ENCODE results near the gene CLIC4. TPM values are rescaled to one million over a fixed set of nuclear protein-coding genes. Genes with fewer than 3 reads are reported as not detected.
"Not testable (repeated sequence)": the region's sequence is repeated elsewhere in the genome, so short reads cannot be mapped to it uniquely, and the experiment has no call there.

Gene CLIC4
- total RNA-seq, 3 donors from 2014 or later = 33.0 to 176 (median 52.4) TPM

GRCh38 chr1:24805534-24806301, 60.5 kb downstream of the CLIC4 start:
- ATAC-seq = no peak
- H3K9me3 ChIP-seq = no peaks in the 10 kb centered on the region
- no peaks in the 10 kb centered on the region for H3K36me3 ChIP-seq (ENCODE audit: low read depth)
- no peak overlapping the region for H3K4me3 ChIP-seq
- H3K4me1 ChIP-seq (ENCODE audit: low read depth) = peaks cover 4% of the 10 kb centered on the region
- no peak for DNase-seq
- TF ChIP-seq CTCF (IDR thresholded peaks at IDR 0.05) = no peak
- intact Hi-C loops (cut with DNase I, micrococcal nuclease) = no loop called here

- TF ChIP-seq CTCF (IDR thresholded peaks at IDR 0.05) = no peak
- H3K4me1 ChIP-seq (ENCODE audit: low read depth) = no peaks in the 10 kb centered on the region
- intact Hi-C loops (cut with DNase I, micrococcal nuclease) = no loop called here
Measured at GRCh38 chr1:24806588-24806987, 61.3 kb downstream of the CLIC4 start.

GRCh38 chr1:24811494-24811893, 66.2 kb downstream of the CLIC4 start:
- H3K4me3 ChIP-seq; DNase-seq; H3K36me3 ChIP-seq (ENCODE audit: low read depth); H3K4me1 ChIP-seq (ENCODE audit: low read depth); intact Hi-C loops (cut with DNase I, micrococcal nuclease); ATAC-seq; H3K9me3 ChIP-seq: not testable (repeated sequence)

More at GRCh38 chr1:24806588-24806987, 61.3 kb downstream of the CLIC4 start:
- Histone ChIP-seq H3K4me3 (no peak overlapping the region), H3K9me3 (no peaks in the 10 kb centered on the region), H3K36me3 (ENCODE audit: low read depth) (no peaks in the 10 kb centered on the region)
- no peak for ATAC-seq
- DNase-seq = no peak

GRCh38 chr1:24820221-24820620, 75.0 kb downstream of the CLIC4 start:
- intact Hi-C loops (cut with DNase I, micrococcal nuclease); ATAC-seq: not testable (repeated sequence)

GRCh38 chr1:24822887-24823286, 77.6 kb downstream of the CLIC4 start:
- H3K4me3 ChIP-seq = no peak overlapping the region
- intact Hi-C loops (cut with DNase I, micrococcal nuclease) = no loop called here
- no peak for ATAC-seq
- H3K9me3 ChIP-seq = no peaks in the 10 kb centered on the region
- DNase-seq = no peak
- no peaks in the 10 kb centered on the region for H3K36me3 ChIP-seq (ENCODE audit: low read depth)
- no peak for TF ChIP-seq CTCF (IDR thresholded peaks at IDR 0.05)
- H3K4me1 ChIP-seq (ENCODE audit: low read depth) = no peaks in the 10 kb centered on the region

More at GRCh38 chr1:24820221-24820620, 75.0 kb downstream of the CLIC4 start:
- not testable (repeated sequence) for H3K4me1 ChIP-seq (ENCODE audit: low read depth); H3K4me3 ChIP-seq; H3K36me3 ChIP-seq (ENCODE audit: low read depth); DNase-seq; H3K9me3 ChIP-seq

- H3K36me3 ChIP-seq (ENCODE audit: low read depth); H3K4me3 ChIP-seq; ATAC-seq; intact Hi-C loops (cut with DNase I, micrococcal nuclease); H3K9me3 ChIP-seq; H3K4me1 ChIP-seq (ENCODE audit: low read depth); DNase-seq: not testable (repeated sequence)
Measured at GRCh38 chr1:24823486-24823885, 78.2 kb downstream of the CLIC4 start.

GRCh38 chr1:24825174-24825573, 79.9 kb downstream of the CLIC4 start:
- no peaks in the 10 kb centered on the region for H3K9me3 ChIP-seq
- no peaks in the 10 kb centered on the region for H3K36me3 ChIP-seq (ENCODE audit: low read depth)
- ATAC-seq (no peak), DNase-seq (no peak)
- TF ChIP-seq CTCF (IDR thresholded peaks at IDR 0.05) = no peak
- H3K4me3 ChIP-seq = no peak overlapping the region
- intact Hi-C loops (cut with DNase I, micrococcal nuclease) = no loop called here
- H3K4me1 ChIP-seq (ENCODE audit: low read depth) = no peaks in the 10 kb centered on the region
